K562 (cell line): Measurements from ENCODE around the gene STK11. TPM values are rescaled to one million over a fixed set of nuclear protein-coding genes. Genes with fewer than 3 reads are reported as not detected.

Experiments
- CXXC5 ChIP-seq: fragments of 250-450 bp; sonication (Bioruptor Pico); IDR thresholded peaks from 2 replicates; pipeline ENCODE4 v1.8.0; 2022; ENCODE audit warnings: inconsistent platforms, mild to moderate bottlenecking, moderate library complexity
- EWSR1 ChIP-seq: fragments of 450-650 bp; IDR thresholded peaks from 2 replicates; pipeline ENCODE4 v1.6.1; 2018; ENCODE audit warnings: borderline replicate concordance, mild to moderate bottlenecking, low read depth, moderate library complexity; ENCODE audit not compliant: partially characterized antibody
- FOXJ3 ChIP-seq: sonication (generic); formaldehyde crosslinking; IDR thresholded peaks from 2 replicates; pipeline ENCODE4 v1.4.0; 2020; ENCODE audit warnings: mild to moderate bottlenecking, missing genetic modification reagents
- HDAC8 ChIP-seq: fragments of 450-650 bp; IDR thresholded peaks from 2 replicates; pipeline ENCODE4 v1.6.1; 2016; ENCODE audit warnings: mild to moderate bottlenecking, missing genetic modification characterization, moderate library complexity, missing compliant biosample characterization
- JUND ChIP-seq, 2 experiments: IDR thresholded peaks; 2 replicates in 1 of 2; 3 replicates in 1 of 2; pipeline ENCODE4 v1.6.1; 2011; ENCODE audit warnings: borderline replicate concordance in 2 of 2, low read depth in 2 of 2, low read length in 2 of 2, improper control_type of control experiment in 1 of 2, missing biosample characterization in 1 of 2, missing genetic modification characterization in 1 of 2, missing genetic modification reagents in 1 of 2
- MIER1 ChIP-seq: fragments of 450-650 bp; IDR thresholded peaks from 2 replicates; pipeline ENCODE4 v1.6.1; 2016; ENCODE audit warnings: antibody characterized with exemption, mild to moderate bottlenecking, low read depth
- PTRF ChIP-seq: fragments of 450-650 bp; IDR thresholded peaks from 2 replicates; pipeline ENCODE4 v1.6.1; 2016; ENCODE audit warnings: mild to moderate bottlenecking, missing genetic modification characterization, missing compliant biosample characterization
- RBM14 ChIP-seq: fragments of 200-400 bp; formaldehyde crosslinking; IDR thresholded peaks from 2 replicates; pipeline ENCODE4 v1.6.1; 2018; ENCODE audit warnings: low read depth, mild to moderate bottlenecking, low read length, moderate library complexity, borderline replicate concordance; ENCODE audit not compliant: insufficient read depth
- RBM17 ChIP-seq: fragments of 200-400 bp; formaldehyde crosslinking; IDR thresholded peaks from 2 replicates; pipeline ENCODE4 v1.6.1; 2017; ENCODE audit warnings: low read depth, mild to moderate bottlenecking, low read length, borderline replicate concordance
- RUNX1 ChIP-seq: sonication (generic); IDR thresholded peaks from 2 replicates; pipeline ENCODE4 v1.6.1; 2016; ENCODE audit warnings: antibody characterized with exemption, low read depth
- ZBTB7A ChIP-seq: IDR thresholded peaks from 2 replicates; pipeline ENCODE4 v1.6.1; 2011; ENCODE audit warnings: low read depth, mild to moderate bottlenecking, low read length, moderate library complexity, borderline replicate concordance; ENCODE audit not compliant: control insufficient read depth
- ZNF175 ChIP-seq: fragments of 200-800 bp; sonication (Bioruptor generic); IDR thresholded peaks from 2 replicates; pipeline ENCODE4 v1.6.1; 2016; ENCODE audit warnings: low read depth, mild to moderate bottlenecking, missing genetic modification characterization, missing compliant biosample characterization
- ZNF445 ChIP-seq: fragments of 250-450 bp; sonication (Bioruptor Pico); IDR thresholded peaks from 2 replicates; pipeline ENCODE4 v1.4.0; 2020; ENCODE audit warnings: low read depth, mild to moderate bottlenecking, moderate library complexity
- ZNF583 ChIP-seq: fragments of 250-450 bp; sonication (Bioruptor Pico); IDR thresholded peaks from 2 replicates; pipeline ENCODE4 v1.4.0; 2020
- ZNF586 ChIP-seq: fragments of 450-650 bp; formaldehyde crosslinking; conservative IDR thresholded peaks from 2 replicates; pipeline ENCODE4 v1.4.0; 2020; ENCODE audit warnings: mild to moderate bottlenecking, moderate library complexity
- ZNF780A ChIP-seq: fragments of 250-450 bp; sonication (Bioruptor Pico); IDR thresholded peaks from 2 replicates; pipeline ENCODE4 v1.5.0; 2021; ENCODE audit warnings: mild to moderate bottlenecking
- polyA plus RNA-seq, 8 experiments: library from polyadenylated mRNA; depleted of rRNA in 4 of 8; stranded (reverse) in 5 of 8; unstranded in 3 of 8; fragments of >200 nt; fragmentation: Nextera tagmentation in 2 of 8; fragmentation: Illumina TruSeq in 1 of 8; extraction: Ambion mirVana in 2 of 8; extraction: Trizol in 1 of 8; gene quantifications; 2 replicates each; pipeline versions ENCODE4 v1.2.1 to v1.2.3, GENCODE V29; 2011 to 2014; ENCODE audit warnings: inconsistent platforms in 1 of 8, missing spikeins in 1 of 8
- total RNA-seq, 7 experiments: library from RNA; depleted of rRNA in 6 of 7; stranded (reverse); fragments of >200 nt in 6 of 7; fragmentation: Illumina TruSeq in 2 of 7; extraction: Trizol in 2 of 7; gene quantifications; 2 replicates each; pipeline versions ENCODE4 v1.2.1 to v1.2.3, GENCODE V29; 2011 to 2021; ENCODE audit warnings: low replicate concordance in 1 of 7
- TF ChIP-seq, protein P1 (sequence below): fragments of 250-450 bp; sonication (Bioruptor Pico); IDR thresholded peaks from 2 replicates; pipeline ENCODE4 v1.8.0; 2021; ENCODE audit warnings: mild to moderate bottlenecking, moderate library complexity
- TF ChIP-seq, protein P2 (sequence below): sonication (generic); IDR thresholded peaks from 2 replicates; pipeline ENCODE4 v1.6.1; 2016
- TF ChIP-seq, protein P3 (sequence below): sonication (generic); formaldehyde crosslinking; IDR thresholded peaks from 2 replicates; pipeline ENCODE4 v1.8.0; 2022; ENCODE audit warnings: mild to moderate bottlenecking, missing genetic modification reagents

The STK11 gene
- total and polyA plus RNA-seq, 9 of the 15 experiments (the other 6 are each of a cell fraction or from before 2014, with no cell fraction given) = 0.15 to 96.5 (median 31.7) TPM

DNA sequence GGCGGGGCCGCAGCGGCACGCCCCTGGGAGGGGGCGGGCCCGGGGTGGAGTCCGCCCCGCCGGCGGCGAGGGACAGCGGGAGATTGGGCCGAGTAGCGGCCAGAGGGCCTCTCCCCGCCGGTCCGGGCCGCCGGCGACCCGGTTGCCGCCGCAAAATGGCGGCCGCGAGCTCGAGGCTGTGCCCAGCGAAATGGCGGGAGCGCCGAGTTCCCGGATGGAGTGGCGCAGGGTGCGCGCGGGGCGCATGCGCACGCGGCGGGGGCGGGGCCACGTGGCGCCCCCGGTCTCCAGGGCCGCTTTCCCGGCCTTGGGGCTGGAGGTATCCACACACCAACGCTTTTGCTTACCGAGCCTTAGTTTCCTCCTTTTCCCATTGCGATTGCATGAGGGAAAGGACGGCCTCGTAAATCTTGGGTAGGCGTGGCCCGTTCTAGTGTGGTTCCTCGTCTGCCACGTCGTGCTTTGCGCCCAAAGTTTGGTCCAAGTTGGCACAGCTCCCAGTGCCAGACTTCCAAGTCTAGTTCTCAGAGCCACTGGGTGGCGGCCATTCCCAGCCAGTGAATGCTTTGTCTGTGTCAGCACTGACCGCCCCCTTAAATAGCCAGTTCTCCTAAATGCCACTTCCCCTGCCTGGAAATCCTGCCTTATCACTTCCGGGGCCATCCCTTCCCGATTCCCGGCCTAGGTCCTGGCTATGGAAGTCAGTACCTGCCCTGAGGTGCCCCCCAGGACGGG lies 64.1 kb downstream of the STK11 start (continued):
- TF ChIP-seq, protein P1, sequence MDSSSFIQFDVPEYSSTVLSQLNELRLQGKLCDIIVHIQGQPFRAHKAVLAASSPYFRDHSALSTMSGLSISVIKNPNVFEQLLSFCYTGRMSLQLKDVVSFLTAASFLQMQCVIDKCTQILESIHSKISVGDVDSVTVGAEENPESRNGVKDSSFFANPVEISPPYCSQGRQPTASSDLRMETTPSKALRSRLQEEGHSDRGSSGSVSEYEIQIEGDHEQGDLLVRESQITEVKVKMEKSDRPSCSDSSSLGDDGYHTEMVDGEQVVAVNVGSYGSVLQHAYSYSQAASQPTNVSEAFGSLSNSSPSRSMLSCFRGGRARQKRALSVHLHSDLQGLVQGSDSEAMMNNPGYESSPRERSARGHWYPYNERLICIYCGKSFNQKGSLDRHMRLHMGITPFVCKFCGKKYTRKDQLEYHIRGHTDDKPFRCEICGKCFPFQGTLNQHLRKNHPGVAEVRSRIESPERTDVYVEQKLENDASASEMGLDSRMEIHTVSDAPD (CRISPR knock-in tag) = no peak
- TF ChIP-seq ZNF780A (CRISPR knock-in tag) (no peak), HDAC8 (0 out of 2 replicates have a peak, but pooled peaks have one; percentile 51), ZNF586 (CRISPR knock-in tag) (no peak), RBM17 (no peak), ZNF583 (CRISPR knock-in tag) (peak; percentile 83; the same call in 1 of the 2 replicates), ZNF445 (no peak), ZNF175 (CRISPR knock-in tag) (no peak), MIER1 (no peak), CXXC5 (peak; percentile 74), ZBTB7A (0 out of 2 replicates have a peak, but pooled peaks have one; percentile 14), EWSR1 (no peak), JUND (IDR thresholded peaks at IDR 0.05; ENCODE audit: borderline replicate concordance, low read depth, low read length) (no peak), JUND (tag; IDR thresholded peaks at IDR 0.05; ENCODE audit: borderline replicate concordance, low read depth, low read length) (no peak), RUNX1 (no peak), FOXJ3 (CRISPR knock-in tag) (no peak), PTRF (tag) (no peak), RBM14 (no peak)
- TF ChIP-seq, protein P2, sequence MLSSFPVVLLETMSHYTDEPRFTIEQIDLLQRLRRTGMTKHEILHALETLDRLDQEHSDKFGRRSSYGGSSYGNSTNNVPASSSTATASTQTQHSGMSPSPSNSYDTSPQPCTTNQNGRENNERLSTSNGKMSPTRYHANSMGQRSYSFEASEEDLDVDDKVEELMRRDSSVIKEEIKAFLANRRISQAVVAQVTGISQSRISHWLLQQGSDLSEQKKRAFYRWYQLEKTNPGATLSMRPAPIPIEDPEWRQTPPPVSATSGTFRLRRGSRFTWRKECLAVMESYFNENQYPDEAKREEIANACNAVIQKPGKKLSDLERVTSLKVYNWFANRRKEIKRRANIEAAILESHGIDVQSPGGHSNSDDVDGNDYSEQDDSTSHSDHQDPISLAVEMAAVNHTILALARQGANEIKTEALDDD = no peak
- TF ChIP-seq, protein P3, sequence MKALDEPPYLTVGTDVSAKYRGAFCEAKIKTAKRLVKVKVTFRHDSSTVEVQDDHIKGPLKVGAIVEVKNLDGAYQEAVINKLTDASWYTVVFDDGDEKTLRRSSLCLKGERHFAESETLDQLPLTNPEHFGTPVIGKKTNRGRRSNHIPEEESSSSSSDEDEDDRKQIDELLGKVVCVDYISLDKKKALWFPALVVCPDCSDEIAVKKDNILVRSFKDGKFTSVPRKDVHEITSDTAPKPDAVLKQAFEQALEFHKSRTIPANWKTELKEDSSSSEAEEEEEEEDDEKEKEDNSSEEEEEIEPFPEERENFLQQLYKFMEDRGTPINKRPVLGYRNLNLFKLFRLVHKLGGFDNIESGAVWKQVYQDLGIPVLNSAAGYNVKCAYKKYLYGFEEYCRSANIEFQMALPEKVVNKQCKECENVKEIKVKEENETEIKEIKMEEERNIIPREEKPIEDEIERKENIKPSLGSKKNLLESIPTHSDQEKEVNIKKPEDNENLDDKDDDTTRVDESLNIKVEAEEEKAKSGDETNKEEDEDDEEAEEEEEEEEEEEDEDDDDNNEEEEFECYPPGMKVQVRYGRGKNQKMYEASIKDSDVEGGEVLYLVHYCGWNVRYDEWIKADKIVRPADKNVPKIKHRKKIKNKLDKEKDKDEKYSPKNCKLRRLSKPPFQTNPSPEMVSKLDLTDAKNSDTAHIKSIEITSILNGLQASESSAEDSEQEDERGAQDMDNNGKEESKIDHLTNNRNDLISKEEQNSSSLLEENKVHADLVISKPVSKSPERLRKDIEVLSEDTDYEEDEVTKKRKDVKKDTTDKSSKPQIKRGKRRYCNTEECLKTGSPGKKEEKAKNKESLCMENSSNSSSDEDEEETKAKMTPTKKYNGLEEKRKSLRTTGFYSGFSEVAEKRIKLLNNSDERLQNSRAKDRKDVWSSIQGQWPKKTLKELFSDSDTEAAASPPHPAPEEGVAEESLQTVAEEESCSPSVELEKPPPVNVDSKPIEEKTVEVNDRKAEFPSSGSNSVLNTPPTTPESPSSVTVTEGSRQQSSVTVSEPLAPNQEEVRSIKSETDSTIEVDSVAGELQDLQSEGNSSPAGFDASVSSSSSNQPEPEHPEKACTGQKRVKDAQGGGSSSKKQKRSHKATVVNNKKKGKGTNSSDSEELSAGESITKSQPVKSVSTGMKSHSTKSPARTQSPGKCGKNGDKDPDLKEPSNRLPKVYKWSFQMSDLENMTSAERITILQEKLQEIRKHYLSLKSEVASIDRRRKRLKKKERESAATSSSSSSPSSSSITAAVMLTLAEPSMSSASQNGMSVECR = peak; percentile 91
